HEK293 (cell line): ENCODE measurements around the gene CDK17.

Experiments used
- CTCF ChIA-PET: fragments of 350-600 bp; formaldehyde crosslinking; extraction: SDS; loops from one replicate; lab custom pipeline; 2021; ENCODE audit warnings: antibody characterized with exemption; lab: Yijun Ruan, JAX
- POLR2A ChIA-PET: fragments of 300-600 bp; formaldehyde crosslinking; extraction: SDS; loops from one replicate; lab custom pipeline; 2020; ENCODE audit warnings: antibody characterized with exemption, inconsistent platforms; lab: Yijun Ruan, JAX
- H3K27ac ChIP-seq: fragments of 200-500 bp; sonication (Bioruptor generic); 2 replicates; pipeline ENCODE4 v1.5.1; 2014; ENCODE audit warnings: low read depth, low read length, control low read depth, inconsistent platforms; ENCODE audit errors: extremely low read depth
- H3K36me3 ChIP-seq, 2 experiments: fragments of 200-500 bp in 1 of 2; sonication (Bioruptor generic) in 1 of 2; 1 replicate in 1 of 2; 2 replicates in 1 of 2; pipeline ENCODE4 v1.5.1; 2014 to 2017; ENCODE audit warnings: inconsistent platforms in 2 of 2, low read length in 2 of 2; ENCODE audit not compliant: control insufficient read depth in 2 of 2, insufficient read depth in 1 of 2
- H3K4me1 ChIP-seq: fragments of 200-500 bp; sonication (Bioruptor generic); 2 replicates; pipeline ENCODE4 v1.5.1; 2014; ENCODE audit warnings: mild to moderate bottlenecking, low read length, inconsistent platforms; ENCODE audit not compliant: control insufficient read depth, insufficient read depth
- H3K4me3 ChIP-seq: 2 replicates; pipeline ENCODE4 v1.5.1; 2011; ENCODE audit warnings: low read depth, mild to moderate bottlenecking, control low read depth, low read length, moderate library complexity
- H3K9me3 ChIP-seq: fragments of 200-500 bp; sonication (Bioruptor generic); 2 replicates; pipeline ENCODE4 v1.5.1; 2014; ENCODE audit warnings: low read depth, low read length, inconsistent platforms; ENCODE audit not compliant: control insufficient read depth, insufficient read depth
- IKZF3 ChIP-seq: fragments of 450-650 bp; IDR thresholded peaks from 2 replicates; pipeline ENCODE4 v1.5.0; 2018; ENCODE audit warnings: missing biosample characterization, mild to moderate bottlenecking, missing genetic modification characterization, moderate library complexity
- MZF1 ChIP-seq: fragments of 450-650 bp; formaldehyde crosslinking; IDR thresholded peaks from 2 replicates; pipeline ENCODE4 v1.5.1; 2017; ENCODE audit warnings: missing biosample characterization, missing genetic modification characterization, borderline replicate concordance
- SCRT2 ChIP-seq: fragments of 450-650 bp; formaldehyde crosslinking; IDR thresholded peaks from 2 replicates; pipeline ENCODE4 v1.5.1; 2016; ENCODE audit warnings: missing biosample characterization, missing genetic modification characterization
- SP2 ChIP-seq: fragments of 450-650 bp; formaldehyde crosslinking; IDR thresholded peaks from 2 replicates; pipeline ENCODE4 v1.5.1; 2016; ENCODE audit warnings: missing biosample characterization, missing genetic modification characterization
- TCF7L2 ChIP-seq: IDR thresholded peaks from 2 replicates; pipeline ENCODE4 v1.6.1; 2011; ENCODE audit warnings: low read depth, mild to moderate bottlenecking, inconsistent platforms, low read length, moderate library complexity, borderline replicate concordance
- ZBTB17 ChIP-seq: fragments of 450-650 bp; formaldehyde crosslinking; IDR thresholded peaks from 2 replicates; pipeline ENCODE4 v1.5.1; 2016; ENCODE audit warnings: missing biosample characterization, missing genetic modification characterization
- ZNF175 ChIP-seq: fragments of 450-650 bp; formaldehyde crosslinking; IDR thresholded peaks from 2 replicates; pipeline ENCODE4 v1.5.1; 2016; ENCODE audit warnings: missing biosample characterization, missing genetic modification characterization
- ZNF221 ChIP-seq: fragments of 450-650 bp; formaldehyde crosslinking; IDR thresholded peaks from 2 replicates; pipeline ENCODE4 v1.5.1; 2017; ENCODE audit warnings: missing biosample characterization, missing genetic modification characterization, borderline replicate concordance
- ZNF311 ChIP-seq: fragments of 450-650 bp; formaldehyde crosslinking; IDR thresholded peaks from 2 replicates; pipeline ENCODE4 v1.5.1; 2017; ENCODE audit warnings: missing biosample characterization, missing genetic modification characterization, borderline replicate concordance
- ZNF37A ChIP-seq: fragments of 450-650 bp; IDR thresholded peaks from 2 replicates; pipeline ENCODE4 v1.5.1; 2018; ENCODE audit warnings: missing biosample characterization, missing genetic modification characterization
- ZNF398 ChIP-seq: fragments of 450-650 bp; formaldehyde crosslinking; IDR thresholded peaks from 2 replicates; pipeline ENCODE4 v1.5.1; 2017; ENCODE audit warnings: missing biosample characterization, missing genetic modification characterization
- ZNF561 ChIP-seq: fragments of 450-650 bp; IDR thresholded peaks from 2 replicates; pipeline ENCODE4 v1.5.1; 2018; ENCODE audit warnings: missing biosample characterization, missing genetic modification characterization, borderline replicate concordance
- ZNF571 ChIP-seq: fragments of 450-650 bp; formaldehyde crosslinking; IDR thresholded peaks from 2 replicates; pipeline ENCODE4 v1.5.0; 2017; ENCODE audit warnings: missing biosample characterization, missing genetic modification characterization
- ZNF701 ChIP-seq: fragments of 450-650 bp; formaldehyde crosslinking; IDR thresholded peaks from 2 replicates; pipeline ENCODE4 v1.5.1; 2016; ENCODE audit warnings: missing biosample characterization, missing genetic modification characterization
- ZNF704 ChIP-seq: fragments of 450-650 bp; formaldehyde crosslinking; IDR thresholded peaks from 2 replicates; pipeline ENCODE4 v1.5.1; 2016; ENCODE audit warnings: missing biosample characterization, missing genetic modification characterization
- ZNF791 ChIP-seq: fragments of 450-650 bp; formaldehyde crosslinking; IDR thresholded peaks from 2 replicates; pipeline ENCODE4 v1.5.1; 2016; ENCODE audit warnings: missing biosample characterization, missing genetic modification characterization
- ZSCAN30 ChIP-seq: fragments of 450-650 bp; IDR thresholded peaks from 2 replicates; pipeline ENCODE4 v1.5.1; 2018; ENCODE audit warnings: missing biosample characterization, mild to moderate bottlenecking, missing genetic modification characterization, moderate library complexity
- TF ChIP-seq, protein P1 (sequence below): fragments of 450-650 bp; formaldehyde crosslinking; IDR thresholded peaks from 2 replicates; pipeline ENCODE4 v1.5.1; 2016; ENCODE audit warnings: missing biosample characterization, missing genetic modification characterization
- TF ChIP-seq, protein P2 (sequence below): fragments of 450-650 bp; formaldehyde crosslinking; IDR thresholded peaks from 2 replicates; pipeline ENCODE4 v1.5.1; 2016; ENCODE audit warnings: missing biosample characterization, missing genetic modification characterization
- TF ChIP-seq, protein P3 (sequence below): fragments of 450-650 bp; formaldehyde crosslinking; IDR thresholded peaks from 2 replicates; pipeline ENCODE4 v1.5.1; 2016; ENCODE audit warnings: missing biosample characterization, missing genetic modification characterization
- TF ChIP-seq, protein P4 (sequence below): fragments of 450-650 bp; formaldehyde crosslinking; IDR thresholded peaks from 2 replicates; pipeline ENCODE4 v1.5.1; 2017; ENCODE audit warnings: missing biosample characterization, mild to moderate bottlenecking, missing genetic modification characterization, moderate library complexity
- TF ChIP-seq, protein P5 (sequence below): fragments of 450-650 bp; formaldehyde crosslinking; IDR thresholded peaks from 2 replicates; pipeline ENCODE4 v1.5.1; 2016; ENCODE audit warnings: missing biosample characterization, missing genetic modification characterization

The CDK17 gene

GRCh38 chr12:96416033-96416799 is 16.0 kb upstream of the CDK17 start:
- CTCF ChIA-PET, result no interaction called here
- H3K9me3 ChIP-seq, result no peaks in the 10 kb centered on the region
- no peak overlapping the region for H3K27ac ChIP-seq
- H3K4me3 ChIP-seq, result no peak overlapping the region
- H3K36me3 ChIP-seq, result no peaks in the 10 kb centered on the region
- POLR2A ChIA-PET, result no interaction called here
- H3K4me1 ChIP-seq, result no peaks in the 10 kb centered on the region
- TF ChIP-seq ZNF791 (tag by site-specific recombination), result no peak
- no peak for TF ChIP-seq ZNF701 (tag by site-specific recombination)
- no peak for TF ChIP-seq ZNF175 (tag by site-specific recombination)
- no peak for TF ChIP-seq SP2 (tag by site-specific recombination)
- no peak for TF ChIP-seq ZNF37A (tag by site-specific recombination)
- TF ChIP-seq, protein P1, sequence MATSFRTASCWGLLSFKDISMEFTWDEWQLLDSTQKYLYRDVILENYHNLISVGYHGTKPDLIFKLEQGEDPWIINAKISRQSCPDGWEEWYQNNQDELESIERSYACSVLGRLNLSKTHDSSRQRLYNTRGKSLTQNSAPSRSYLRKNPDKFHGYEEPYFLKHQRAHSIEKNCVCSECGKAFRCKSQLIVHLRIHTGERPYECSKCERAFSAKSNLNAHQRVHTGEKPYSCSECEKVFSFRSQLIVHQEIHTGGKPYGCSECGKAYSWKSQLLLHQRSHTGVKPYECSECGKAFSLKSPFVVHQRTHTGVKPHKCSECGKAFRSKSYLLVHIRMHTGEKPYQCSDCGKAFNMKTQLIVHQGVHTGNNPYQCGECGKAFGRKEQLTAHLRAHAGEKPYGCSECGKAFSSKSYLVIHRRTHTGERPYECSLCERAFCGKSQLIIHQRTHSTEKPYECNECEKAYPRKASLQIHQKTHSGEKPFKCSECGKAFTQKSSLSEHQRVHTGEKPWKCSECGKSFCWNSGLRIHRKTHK, result no peak
- TF ChIP-seq ZNF221 (tag by site-specific recombination), result no peak
- TF ChIP-seq IKZF3 (tag by site-specific recombination), result no peak
- TF ChIP-seq MZF1 (tag by site-specific recombination), result no peak
- TF ChIP-seq, protein P2, sequence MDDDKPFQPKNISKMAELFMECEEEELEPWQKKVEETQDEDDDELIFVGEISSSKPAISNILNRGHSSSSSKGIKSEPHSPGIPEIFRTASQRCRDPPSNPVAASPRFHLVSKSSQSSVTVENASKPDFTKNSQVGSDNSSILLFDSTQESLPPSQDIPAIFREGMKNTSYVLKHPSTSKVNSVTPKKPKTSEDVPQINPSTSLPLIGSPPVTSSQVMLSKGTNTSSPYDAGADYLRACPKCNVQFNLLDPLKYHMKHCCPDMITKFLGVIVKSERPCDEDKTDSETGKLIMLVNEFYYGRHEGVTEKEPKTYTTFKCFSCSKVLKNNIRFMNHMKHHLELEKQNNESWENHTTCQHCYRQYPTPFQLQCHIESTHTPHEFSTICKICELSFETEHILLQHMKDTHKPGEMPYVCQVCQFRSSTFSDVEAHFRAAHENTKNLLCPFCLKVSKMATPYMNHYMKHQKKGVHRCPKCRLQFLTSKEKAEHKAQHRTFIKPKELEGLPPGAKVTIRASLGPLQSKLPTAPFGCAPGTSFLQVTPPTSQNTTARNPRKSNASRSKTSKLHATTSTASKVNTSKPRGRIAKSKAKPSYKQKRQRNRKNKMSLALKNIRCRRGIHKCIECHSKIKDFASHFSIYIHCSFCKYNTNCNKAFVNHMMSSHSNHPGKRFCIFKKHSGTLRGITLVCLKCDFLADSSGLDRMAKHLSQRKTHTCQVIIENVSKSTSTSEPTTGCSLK (tag by site-specific recombination), result no peak

GRCh38 chr12:96414637-96415036 is 14.4 kb upstream of the CDK17 start:
- H3K4me1 ChIP-seq, result no peaks in the 10 kb centered on the region
- H3K36me3 ChIP-seq, result no peaks in the 10 kb centered on the region
- CTCF ChIA-PET, result no interaction called here
- POLR2A ChIA-PET, result interaction anchor here (0.6 kb wide), 1 partner anchor 386 kb away, joined by 6 read pairs; no protein-coding TSS in a partner anchor
- no peak overlapping the region for H3K4me3 ChIP-seq
- no peak overlapping the region for H3K27ac ChIP-seq
- no peaks in the 10 kb centered on the region for H3K9me3 ChIP-seq
- no peak for TF ChIP-seq ZNF561
- TF ChIP-seq ZNF704 (tag by site-specific recombination), result no peak
- TF ChIP-seq, protein P3, sequence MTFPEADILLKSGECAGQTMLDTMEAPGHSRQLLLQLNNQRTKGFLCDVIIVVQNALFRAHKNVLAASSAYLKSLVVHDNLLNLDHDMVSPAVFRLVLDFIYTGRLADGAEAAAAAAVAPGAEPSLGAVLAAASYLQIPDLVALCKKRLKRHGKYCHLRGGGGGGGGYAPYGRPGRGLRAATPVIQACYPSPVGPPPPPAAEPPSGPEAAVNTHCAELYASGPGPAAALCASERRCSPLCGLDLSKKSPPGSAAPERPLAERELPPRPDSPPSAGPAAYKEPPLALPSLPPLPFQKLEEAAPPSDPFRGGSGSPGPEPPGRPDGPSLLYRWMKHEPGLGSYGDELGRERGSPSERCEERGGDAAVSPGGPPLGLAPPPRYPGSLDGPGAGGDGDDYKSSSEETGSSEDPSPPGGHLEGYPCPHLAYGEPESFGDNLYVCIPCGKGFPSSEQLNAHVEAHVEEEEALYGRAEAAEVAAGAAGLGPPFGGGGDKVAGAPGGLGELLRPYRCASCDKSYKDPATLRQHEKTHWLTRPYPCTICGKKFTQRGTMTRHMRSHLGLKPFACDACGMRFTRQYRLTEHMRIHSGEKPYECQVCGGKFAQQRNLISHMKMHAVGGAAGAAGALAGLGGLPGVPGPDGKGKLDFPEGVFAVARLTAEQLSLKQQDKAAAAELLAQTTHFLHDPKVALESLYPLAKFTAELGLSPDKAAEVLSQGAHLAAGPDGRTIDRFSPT (tag by site-specific recombination), result no peak
- TF ChIP-seq ZSCAN30 (tag by site-specific recombination), result no peak
- TF ChIP-seq ZNF311 (tag by site-specific recombination), result no peak
- TF ChIP-seq SCRT2, result no peak
- TF ChIP-seq, protein P4, sequence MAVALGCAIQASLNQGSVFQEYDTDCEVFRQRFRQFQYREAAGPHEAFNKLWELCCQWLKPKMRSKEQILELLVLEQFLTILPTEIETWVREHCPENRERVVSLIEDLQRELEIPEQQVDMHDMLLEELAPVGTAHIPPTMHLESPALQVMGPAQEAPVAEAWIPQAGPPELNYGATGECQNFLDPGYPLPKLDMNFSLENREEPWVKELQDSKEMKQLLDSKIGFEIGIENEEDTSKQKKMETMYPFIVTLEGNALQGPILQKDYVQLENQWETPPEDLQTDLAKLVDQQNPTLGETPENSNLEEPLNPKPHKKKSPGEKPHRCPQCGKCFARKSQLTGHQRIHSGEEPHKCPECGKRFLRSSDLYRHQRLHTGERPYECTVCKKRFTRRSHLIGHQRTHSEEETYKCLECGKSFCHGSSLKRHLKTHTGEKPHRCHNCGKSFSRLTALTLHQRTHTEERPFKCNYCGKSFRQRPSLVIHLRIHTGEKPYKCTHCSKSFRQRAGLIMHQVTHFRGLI (tag by site-specific recombination), result no peak
- no peak for TF ChIP-seq ZBTB17 (tag by site-specific recombination)
- no peak for TF ChIP-seq ZNF398 (tag by site-specific recombination)
- TF ChIP-seq, protein P5, sequence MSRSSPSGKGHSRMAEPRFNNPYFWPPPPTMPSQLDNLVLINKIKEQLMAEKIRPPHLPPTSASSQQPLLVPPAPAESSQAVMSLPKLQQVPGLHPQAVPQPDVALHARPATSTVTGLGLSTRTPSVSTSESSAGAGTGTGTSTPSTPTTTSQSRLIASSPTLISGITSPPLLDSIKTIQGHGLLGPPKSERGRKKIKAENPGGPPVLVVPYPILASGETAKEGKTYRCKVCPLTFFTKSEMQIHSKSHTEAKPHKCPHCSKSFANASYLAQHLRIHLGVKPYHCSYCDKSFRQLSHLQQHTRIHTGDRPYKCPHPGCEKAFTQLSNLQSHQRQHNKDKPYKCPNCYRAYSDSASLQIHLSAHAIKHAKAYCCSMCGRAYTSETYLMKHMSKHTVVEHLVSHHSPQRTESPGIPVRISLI, result no peak
- no peak for TF ChIP-seq ZNF571
- no peak for TF ChIP-seq TCF7L2
